ENCODE data around the gene NQO1. TPM values are rescaled to one million over a fixed set of nuclear protein-coding genes. Genes with fewer than 3 reads are reported as not detected.

NQO1 gene
- total RNA-seq, 1 experiment from 2014 or later: 519 TPM

GRCh38 chr16:69662901-69663300 lies 63.5 kb downstream of the NQO1 start:
- no peak overlapping the region for H3K4me3 ChIP-seq (replicated peaks in 1 of 2; ENCODE audit: low read depth in 1 of 2, low read length in 2 of 2)
- no peaks in the 10 kb centered on the region for H4K20me1 ChIP-seq (ENCODE audit: insufficient read depth)
- H3K27ac ChIP-seq (ENCODE audit: low read depth, low read length): no peak overlapping the region
- BruUV-seq (replicated peaks): no TSS peak
- POLR2A ChIA-PET: no interaction called here
- CTCF ChIA-PET: no interaction called here
- H3K9me3 ChIP-seq (ENCODE audit: control insufficient read depth in 1 of 2, insufficient read depth in 1 of 2, low read depth in 1 of 2, low read length in 2 of 2): no peaks in the 10 kb centered on the region
- no peak for DNase-seq (ENCODE audit: low read depth, low spot score)
- RAD21 ChIA-PET (ENCODE audit: low non-redundant PET in 1 of 2, low total read pairs in 2 of 2, uncharacterized antibody in 2 of 2, unreplicated experiment in 2 of 2): no interaction called here
- peaks cover 54% of the 10 kb centered on the region for H3K79me2 ChIP-seq (ENCODE audit: insufficient read depth, low read length)
- no peak overlapping the region for H3K4me2 ChIP-seq (ENCODE audit: low read length)
- H3K9me2 ChIP-seq (ENCODE audit: insufficient read depth): no peaks in the 10 kb centered on the region
- H3K27me3 ChIP-seq (ENCODE audit: insufficient read depth, low read length): no peaks in the 10 kb centered on the region
- intact Hi-C loops (cut with micrococcal nuclease): no loop called here
- H2AFZ ChIP-seq (ENCODE audit: low read depth, low read length, poor library complexity, severe bottlenecking): no peak overlapping the region
- H3K9ac ChIP-seq (ENCODE audit: low read length): no peak overlapping the region
- no peak for TF ChIP-seq SP1 (IDR thresholded peaks at IDR 0.05; ENCODE audit: low read depth)
- peaks cover 38 to 45% of the 10 kb centered on the region in 2 experiments for H3K36me3 ChIP-seq (ENCODE audit: control insufficient read depth in 1 of 2, insufficient read depth in 2 of 2, low read length in 2 of 2)
- no peak for ATAC-seq
- H3K4me1 ChIP-seq (ENCODE audit: control insufficient read depth in 1 of 2, insufficient read depth in 2 of 2, low read length in 2 of 2): no peaks in the 10 kb centered on the region

GRCh38 chr16:69660166-69660565 lies 66.2 kb downstream of the NQO1 start:
- Histone ChIP-seq H2AFZ (ENCODE audit: low read depth, low read length, poor library complexity, severe bottlenecking) (no peak overlapping the region), H3K4me3 (replicated peaks in 1 of 2; ENCODE audit: low read depth in 1 of 2, low read length in 2 of 2) (no peak overlapping the region), H3K36me3 (ENCODE audit: control insufficient read depth in 1 of 2, insufficient read depth in 2 of 2, low read length in 2 of 2) (peaks cover 47 to 49% of the 10 kb centered on the region in 2 experiments), H3K27me3 (ENCODE audit: insufficient read depth, low read length) (no peaks in the 10 kb centered on the region), H3K4me1 (ENCODE audit: control insufficient read depth in 1 of 2, insufficient read depth in 2 of 2, low read length in 2 of 2) (no peaks in the 10 kb centered on the region), H3K4me2 (ENCODE audit: low read length) (no peak overlapping the region), H3K9ac (ENCODE audit: low read length) (no peak overlapping the region), H3K9me3 (ENCODE audit: control insufficient read depth in 1 of 2, insufficient read depth in 1 of 2, low read depth in 1 of 2, low read length in 2 of 2) (no peaks in the 10 kb centered on the region), H4K20me1 (ENCODE audit: insufficient read depth) (no peaks in the 10 kb centered on the region), H3K27ac (ENCODE audit: low read depth, low read length) (no peak overlapping the region), H3K9me2 (ENCODE audit: insufficient read depth) (no peaks in the 10 kb centered on the region), H3K79me2 (ENCODE audit: insufficient read depth, low read length) (peaks cover 66% of the 10 kb centered on the region)
- no peak for DNase-seq (ENCODE audit: low read depth, low spot score)
- TF ChIP-seq ATF3 (IDR thresholded peaks at IDR 0.05) (no peak), EZH2 (IDR thresholded peaks at IDR 0.05) (no peak), YY1 (IDR thresholded peaks at IDR 0.05; ENCODE audit: extremely low read depth, insufficient replicate concordance, low read depth, low read length) (no peak), MAX (IDR thresholded peaks at IDR 0.05) (no peak), JUND (IDR thresholded peaks at IDR 0.05) (no peak), SRF (IDR thresholded peaks at IDR 0.05; ENCODE audit: low read depth) (no peak), SIN3A (IDR thresholded peaks at IDR 0.05; ENCODE audit: low read depth) (no peak)
- BruUV-seq (replicated peaks): no TSS peak
- ATAC-seq: no peak
- intact Hi-C loops (cut with micrococcal nuclease): no loop called here
- RAD21 ChIA-PET (ENCODE audit: low non-redundant PET in 1 of 2, low total read pairs in 2 of 2, uncharacterized antibody in 2 of 2, unreplicated experiment in 2 of 2): no interaction called here
- POLR2A ChIA-PET: no interaction called here
- CTCF ChIA-PET: no interaction called here

Other genes starting within 250 kb of the NQO1 start
- 67.4 TPM for gene NFAT5, start 160.6 kb downstream of the NQO1 start, total RNA-seq (2021; ENCODE audit: unreplicated experiment)
- gene NOB1, start 28.4 kb upstream of the NQO1 start, total RNA-seq (2021; ENCODE audit: unreplicated experiment): 172 TPM
- gene WWP2, start 35.8 kb upstream of the NQO1 start, total RNA-seq (2021; ENCODE audit: unreplicated experiment): 44.2 TPM
- 1.0 TPM for gene CLEC18A, start 224.8 kb upstream of the NQO1 start, total RNA-seq (2021; ENCODE audit: unreplicated experiment)